ENCODE data around the gene TAAR5.
"Not testable (repeated sequence)": the region's sequence is repeated elsewhere in the genome, so short reads cannot be mapped to it uniquely, and the experiment has no call there.

The TAAR5 gene

GRCh38 chr6:132589454-132589853 is at the start of gene TAAR5:
Gene TAAR5 (minus strand): TSS chr6:132589741. CDS start chr6:132589686, 55 bp downstream.
- DNase-seq = no peak

GRCh38 chr6:132637135-132637534 is 47.6 kb upstream of the TAAR5 start:
- DNase-seq = not testable (repeated sequence)

DNA sequence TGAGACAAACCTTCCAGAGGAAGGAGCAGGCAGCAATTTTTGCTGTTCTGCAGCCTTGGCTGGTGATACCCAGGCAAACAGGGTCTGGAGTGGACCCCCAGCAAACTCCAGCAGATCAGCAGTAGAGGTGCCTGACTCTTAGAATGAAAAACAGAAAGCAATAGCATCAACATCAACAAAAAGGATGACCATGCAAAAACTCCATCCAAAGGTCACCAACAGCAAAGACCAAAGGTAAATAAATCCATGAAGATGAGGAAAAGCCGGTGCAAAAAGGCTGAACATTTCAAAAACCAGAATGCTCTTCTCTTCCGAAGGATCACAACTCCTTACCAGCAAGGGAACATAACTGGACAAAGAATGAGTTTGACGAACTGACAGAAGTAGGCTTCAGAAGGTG is 46.4 kb upstream of the TAAR5 start:
- not testable (repeated sequence) for DNase-seq

GRCh38 chr6:132635288-132635687 is 45.7 kb upstream of the TAAR5 start:
- not testable (repeated sequence) for DNase-seq

- DNase-seq = no peak
These were observed 45.3 kb upstream of the TAAR5 start for GRCh38 chr6:132634796-132635195.

GRCh38 chr6:132633362-132633761 is 43.8 kb upstream of the TAAR5 start:
- DNase-seq = no peak

DNA sequence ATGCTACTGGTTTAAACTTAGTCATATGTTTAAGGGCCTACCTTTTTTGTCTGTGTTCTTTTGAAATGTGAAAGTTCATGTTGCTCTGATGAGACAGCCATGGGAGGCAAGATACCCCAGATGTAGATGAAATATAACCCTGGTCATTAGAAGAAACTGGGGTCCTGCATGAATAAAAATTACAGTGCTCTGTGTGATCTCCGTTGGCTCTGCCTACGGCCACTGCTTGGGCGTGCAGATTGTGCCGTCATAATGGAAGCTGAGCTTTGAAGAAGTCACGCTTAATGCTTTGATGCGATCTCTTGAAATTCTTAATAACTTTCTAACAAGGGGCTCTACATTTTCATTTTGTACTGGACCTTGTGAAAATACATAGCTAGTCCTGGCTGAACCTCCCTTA is 34.6 kb upstream of the TAAR5 start, which contains the start of gene TAAR2:
TAAR2 (minus strand) TSS at position 101 of the 400 bp plus-strand sequence; CDS start at position 101, 0 bp downstream.
- no peak for DNase-seq

- no peak for DNase-seq
These were observed 33.7 kb upstream of the TAAR5 start for GRCh38 chr6:132623106-132623845.

- DNase-seq = no peak
These were observed 27.1 kb upstream of the TAAR5 start for GRCh38 chr6:132616677-132617076.

GRCh38 chr6:132614554-132614953 is 25.0 kb upstream of the TAAR5 start:
- DNase-seq = no peak

GRCh38 chr6:132612449-132613108 is 23.0 kb upstream of the TAAR5 start:
- no peak for DNase-seq

DNA sequence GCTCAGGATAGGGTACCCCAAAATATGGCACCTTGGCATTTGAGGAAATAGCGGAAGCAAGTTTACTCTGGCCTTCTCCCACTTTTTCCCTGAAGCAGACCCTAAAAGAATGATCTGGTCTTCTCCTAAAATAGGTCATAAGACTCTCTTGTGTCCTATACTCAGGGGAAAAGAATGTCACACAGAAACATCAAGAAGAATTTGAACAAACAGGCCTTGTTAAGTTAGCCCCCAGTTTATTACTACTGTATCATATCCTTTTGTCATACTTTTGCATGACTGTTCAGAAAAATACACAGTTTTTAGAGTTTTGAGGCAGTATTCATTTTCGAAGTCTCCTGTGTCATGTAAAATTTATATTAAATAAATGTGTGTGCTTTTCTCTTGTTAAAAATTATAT is 22.1 kb upstream of the TAAR5 start:
- DNase-seq = no peak

DNA sequence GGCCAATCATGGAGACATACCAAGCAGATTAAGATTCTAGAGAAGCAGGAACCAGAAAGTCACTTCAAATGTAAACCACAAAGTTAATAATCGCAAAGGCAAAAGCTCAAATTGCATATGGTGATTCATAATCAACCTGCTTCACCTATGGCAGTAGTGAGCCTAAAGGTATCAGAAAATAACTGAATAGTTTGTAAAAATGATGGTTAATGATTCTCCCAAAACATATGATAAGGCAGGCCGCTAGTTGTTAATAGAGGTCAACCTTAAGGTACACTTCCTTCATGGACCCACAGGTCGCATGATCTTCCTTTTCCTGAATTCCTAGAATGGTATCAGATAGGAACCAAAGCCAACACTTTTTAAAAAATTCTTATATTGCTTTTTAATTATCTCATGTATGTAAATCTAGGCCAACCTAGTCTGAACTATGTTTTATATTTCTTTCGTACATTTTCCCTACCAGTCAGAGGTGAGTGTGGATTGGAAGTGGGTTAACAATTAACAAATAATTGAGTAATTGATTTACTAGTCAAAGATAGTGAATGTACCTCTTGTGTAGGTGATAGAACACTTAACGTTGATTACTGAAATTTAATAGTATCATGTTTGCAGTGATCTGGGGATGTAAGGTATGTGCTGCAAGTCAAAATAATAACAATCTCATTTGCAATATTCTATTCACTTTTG is 18.1 kb upstream of the TAAR5 start:
- no peak for DNase-seq

DNA sequence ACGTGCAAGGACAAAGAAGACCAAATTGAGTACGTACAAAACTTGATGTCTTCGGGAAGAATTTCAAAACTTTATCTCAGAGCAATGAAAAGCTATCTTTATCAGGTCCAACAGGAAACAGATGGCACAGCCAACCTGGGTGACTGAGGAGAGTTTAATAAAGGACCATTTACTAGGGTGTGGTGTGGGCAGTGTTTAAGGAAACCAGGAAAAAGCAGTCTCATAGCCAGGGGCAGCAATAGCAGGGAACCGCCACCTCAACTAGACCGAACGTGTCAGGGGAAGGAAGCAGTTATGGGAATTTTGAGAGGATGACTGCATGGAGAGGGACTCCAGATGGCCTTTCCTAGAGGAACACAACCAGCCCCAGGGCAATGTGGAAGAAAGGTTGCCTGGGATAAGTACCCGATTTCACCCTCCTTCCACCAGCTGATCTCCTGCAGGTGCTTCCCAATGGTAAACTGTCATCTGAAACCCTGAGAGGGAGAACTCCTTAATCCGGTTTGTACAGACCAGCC is 15.2 kb upstream of the TAAR5 start:
- no peak for DNase-seq

GRCh38 chr6:132600900-132601299 is 11.4 kb upstream of the TAAR5 start:
- DNase-seq = not testable (repeated sequence)

GRCh38 chr6:132598473-132598872 is 8.9 kb upstream of the TAAR5 start:
- DNase-seq = no peak

DNA sequence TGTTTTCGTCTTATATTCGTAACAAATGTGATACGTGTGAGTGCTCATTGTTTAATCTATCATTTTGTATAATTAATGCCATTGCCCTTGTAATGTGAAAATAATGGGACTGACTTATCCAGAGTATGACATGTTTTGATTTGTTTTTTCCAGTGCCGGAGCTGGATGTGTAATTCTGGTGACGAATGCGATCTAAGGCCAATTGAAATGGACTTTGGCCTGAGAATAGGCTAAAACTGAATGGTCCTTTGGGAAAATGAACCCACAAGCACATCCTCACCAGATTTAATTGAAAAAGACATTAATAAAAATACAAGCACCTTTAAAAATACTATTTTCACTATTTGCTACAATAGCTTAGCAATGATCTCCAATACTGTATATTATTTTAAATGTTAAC is 6.7 kb upstream of the TAAR5 start:
- DNase-seq = no peak

GRCh38 chr6:132592855-132593254 is 3.3 kb upstream of the TAAR5 start:
- DNase-seq = no peak

DNA sequence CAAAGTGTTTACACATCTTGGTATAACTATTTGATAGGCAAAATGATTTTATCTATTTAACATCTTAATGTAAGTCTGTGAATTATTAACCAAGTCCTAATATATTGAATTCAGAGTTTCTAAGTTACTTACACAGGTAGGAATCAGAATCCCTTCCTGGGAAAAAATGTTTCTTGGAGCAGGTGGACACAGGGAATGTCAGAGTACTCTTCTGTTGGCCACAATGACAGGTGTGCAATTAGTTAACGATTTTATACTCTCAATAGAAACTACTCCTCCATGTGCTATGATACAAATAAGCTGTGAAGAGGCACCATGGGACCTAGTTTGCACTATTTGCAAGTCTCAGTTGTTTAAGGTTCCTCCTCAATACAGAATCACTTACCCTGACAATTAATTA is 821 bp upstream of the TAAR5 start:
- no peak for DNase-seq

GRCh38 chr6:132587424-132587823 is 2.1 kb downstream of the TAAR5 start:
- DNase-seq = no peak

GRCh38 chr6:132584698-132585097 is 4.8 kb downstream of the TAAR5 start:
- DNase-seq = no peak

DNA sequence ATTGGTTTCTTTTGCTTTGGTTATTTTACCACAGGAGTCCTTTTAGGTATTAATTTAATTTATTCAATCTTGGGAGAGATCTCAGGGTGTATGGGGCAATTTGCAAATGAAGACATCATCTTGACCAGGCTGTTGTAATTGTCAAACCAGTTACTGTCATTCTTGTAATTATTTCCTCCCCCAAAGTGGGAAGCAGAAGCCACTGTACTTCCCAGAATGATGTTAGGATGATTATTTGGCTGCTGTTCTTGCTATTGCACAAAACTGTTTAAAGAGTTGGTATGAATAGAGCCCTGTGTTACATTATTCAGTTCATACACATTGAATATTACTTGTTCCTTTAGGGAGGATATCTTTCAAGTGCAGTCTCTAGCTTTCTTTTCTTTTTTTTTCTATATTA is 17.8 kb downstream of the TAAR5 start:
- DNase-seq = no peak

GRCh38 chr6:132570221-132570777 is 19.2 kb downstream of the TAAR5 start, which contains the start of gene TAAR6:
Gene TAAR6 (plus strand): TSS chr6:132570322. CDS start chr6:132570322, 0 bp downstream.
- no peak for DNase-seq

Measured in NCI-H1092 treated with DMSO at 0.1 percent for 48 hours (cell line).